ENCODE measurements around the gene FAM227B.
"Not testable (repeated sequence)": the region's sequence is repeated elsewhere in the genome, so short reads cannot be mapped to it uniquely, and the experiment has no call there.

The FAM227B gene

GRCh38 chr15:49589030-49589429, 31.6 kb downstream of the FAM227B start:
- Histone ChIP-seq H3K36me3 (ENCODE audit: insufficient read depth, low read length) (no peaks in the 10 kb centered on the region), H3K9me3 (ENCODE audit: control insufficient read depth, insufficient read depth, low read length) (no peaks in the 10 kb centered on the region), H3K9ac (ENCODE audit: low read depth, low read length) (no peak overlapping the region), H3K4me1 (ENCODE audit: insufficient read depth, low read length) (no peaks in the 10 kb centered on the region)

GRCh38 chr15:49573421-49573820, 47.2 kb downstream of the FAM227B start:
- no peak overlapping the region for H3K9ac ChIP-seq (ENCODE audit: low read depth, low read length)
- H3K9me3 ChIP-seq (ENCODE audit: control insufficient read depth, insufficient read depth, low read length): no peaks in the 10 kb centered on the region; the same call in 1 of the 2 replicates
- H3K36me3 ChIP-seq (ENCODE audit: insufficient read depth, low read length): no peaks in the 10 kb centered on the region
- no peaks in the 10 kb centered on the region for H3K4me1 ChIP-seq (ENCODE audit: insufficient read depth, low read length)

DNA sequence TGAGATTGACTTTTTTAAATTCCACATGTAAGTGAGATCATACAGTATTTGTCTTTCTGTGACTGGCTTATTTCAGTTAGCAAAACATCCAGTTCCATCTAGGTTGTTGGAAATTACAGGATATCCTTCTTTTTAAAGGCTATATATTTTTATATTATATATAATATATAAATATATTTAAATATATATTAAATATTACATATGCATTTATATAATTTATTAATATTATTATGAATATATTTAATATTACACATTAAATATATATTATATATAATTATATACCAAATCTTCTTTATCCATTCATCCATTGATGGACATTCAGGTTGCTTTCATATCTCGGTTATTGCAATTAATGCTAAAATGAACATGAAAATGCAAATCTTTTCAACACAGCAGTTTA, 49.9 kb downstream of the FAM227B start:
- H3K9me3 ChIP-seq (ENCODE audit: control insufficient read depth, insufficient read depth, low read length): no peaks in the 10 kb centered on the region; the same call in 1 of the 2 replicates
- no peaks in the 10 kb centered on the region for H3K36me3 ChIP-seq (ENCODE audit: insufficient read depth, low read length)
- H3K9ac ChIP-seq (ENCODE audit: low read depth, low read length): no peak overlapping the region
- H3K4me1 ChIP-seq (ENCODE audit: insufficient read depth, low read length): no peaks in the 10 kb centered on the region

DNA sequence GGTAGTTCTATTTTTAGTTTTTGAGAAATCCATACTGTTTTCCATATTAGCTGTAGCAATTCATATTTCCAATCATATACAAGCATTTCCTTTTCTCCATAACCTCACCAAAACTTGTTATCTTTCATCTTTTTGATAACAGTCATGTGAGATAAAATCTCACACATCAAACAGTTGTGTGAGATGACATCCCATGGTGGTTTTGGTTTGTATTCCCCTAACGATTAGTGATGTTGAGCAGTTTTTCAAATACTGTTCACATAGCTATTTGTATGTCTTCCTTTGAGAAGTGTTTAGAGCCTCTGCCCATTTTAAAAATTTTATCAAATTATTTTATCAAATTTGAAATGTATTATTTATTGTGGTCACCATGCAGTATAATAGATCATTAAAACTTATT, 50.4 kb downstream of the FAM227B start:
- Histone ChIP-seq H3K9ac (ENCODE audit: low read depth, low read length) (no peak overlapping the region), H3K9me3 (ENCODE audit: control insufficient read depth, insufficient read depth, low read length) (no peaks in the 10 kb centered on the region; the same call in 1 of the 2 replicates), H3K36me3 (ENCODE audit: insufficient read depth, low read length) (no peaks in the 10 kb centered on the region), H3K4me1 (ENCODE audit: insufficient read depth, low read length) (no peaks in the 10 kb centered on the region)

GRCh38 chr15:49560045-49560444, 60.6 kb downstream of the FAM227B start:
- H3K9me3 ChIP-seq (ENCODE audit: control insufficient read depth, insufficient read depth, low read length): no peaks in the 10 kb centered on the region
- H3K36me3 ChIP-seq (ENCODE audit: insufficient read depth, low read length): no peaks in the 10 kb centered on the region
- H3K4me1 ChIP-seq (ENCODE audit: insufficient read depth, low read length): no peaks in the 10 kb centered on the region
- H3K9ac ChIP-seq (ENCODE audit: low read depth, low read length): no peak overlapping the region

DNA sequence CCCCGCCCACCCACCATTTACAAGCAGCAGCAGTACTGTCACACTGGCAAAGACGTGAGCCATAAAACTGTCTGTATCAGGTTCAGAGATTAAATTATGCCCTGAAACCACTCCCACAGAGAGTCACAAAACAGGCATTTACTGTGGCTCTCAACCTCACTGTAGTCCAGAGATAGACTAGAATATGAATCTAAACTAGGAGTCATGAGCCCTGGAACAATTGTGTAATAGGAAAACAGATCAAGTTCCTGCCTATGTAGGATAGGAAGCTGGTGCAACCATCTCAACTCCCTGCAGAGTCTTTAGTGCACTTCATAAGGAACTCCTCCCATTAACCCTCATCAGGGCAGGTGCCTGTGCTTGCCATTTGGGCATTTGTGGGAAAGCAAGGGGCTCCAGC, 61.7 kb downstream of the FAM227B start:
- H3K9me3 ChIP-seq (ENCODE audit: control insufficient read depth, insufficient read depth, low read length): no peaks in the 10 kb centered on the region
- no peak overlapping the region for H3K9ac ChIP-seq (ENCODE audit: low read depth, low read length)
- H3K4me1 ChIP-seq (ENCODE audit: insufficient read depth, low read length): no peaks in the 10 kb centered on the region
- H3K36me3 ChIP-seq (ENCODE audit: insufficient read depth, low read length): no peaks in the 10 kb centered on the region

GRCh38 chr15:49556437-49556836, 64.2 kb downstream of the FAM227B start:
- Histone ChIP-seq H3K36me3 (ENCODE audit: insufficient read depth, low read length) (no peaks in the 10 kb centered on the region), H3K4me1 (ENCODE audit: insufficient read depth, low read length) (no peaks in the 10 kb centered on the region), H3K9ac (ENCODE audit: low read depth, low read length) (no peak overlapping the region), H3K9me3 (ENCODE audit: control insufficient read depth, insufficient read depth, low read length) (no peaks in the 10 kb centered on the region)

GRCh38 chr15:49550342-49550741, 70.3 kb downstream of the FAM227B start:
- H3K4me1 ChIP-seq (ENCODE audit: insufficient read depth, low read length); H3K9me3 ChIP-seq (ENCODE audit: control insufficient read depth, insufficient read depth, low read length); H3K36me3 ChIP-seq (ENCODE audit: insufficient read depth, low read length); H3K9ac ChIP-seq (ENCODE audit: low read depth, low read length): not testable (repeated sequence)

DNA sequence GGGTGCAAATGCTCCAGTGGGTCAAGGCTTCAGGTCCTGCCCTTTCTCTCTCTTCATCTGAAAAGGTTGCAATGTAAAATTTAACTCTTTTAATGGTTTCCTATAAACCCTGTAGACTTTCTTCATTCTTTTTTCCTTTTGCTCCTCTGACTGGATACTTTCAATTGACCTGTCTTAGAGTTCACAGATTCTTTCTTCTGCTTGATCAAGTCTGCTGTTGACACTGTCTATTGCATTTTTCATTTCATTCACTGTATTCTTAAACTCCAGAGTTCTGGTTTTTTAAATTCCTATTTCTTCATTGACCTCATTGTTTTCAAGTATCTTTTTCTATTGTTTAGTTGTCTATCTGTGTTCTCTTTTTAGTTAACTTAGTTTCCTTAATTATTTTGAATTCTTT, 82.1 kb downstream of the FAM227B start:
- Histone ChIP-seq H3K4me1 (ENCODE audit: insufficient read depth, low read length) (no peaks in the 10 kb centered on the region), H3K9ac (ENCODE audit: low read depth, low read length) (no peak overlapping the region), H3K9me3 (ENCODE audit: control insufficient read depth, insufficient read depth, low read length) (no peaks in the 10 kb centered on the region), H3K36me3 (ENCODE audit: insufficient read depth, low read length) (no peaks in the 10 kb centered on the region)

DNA sequence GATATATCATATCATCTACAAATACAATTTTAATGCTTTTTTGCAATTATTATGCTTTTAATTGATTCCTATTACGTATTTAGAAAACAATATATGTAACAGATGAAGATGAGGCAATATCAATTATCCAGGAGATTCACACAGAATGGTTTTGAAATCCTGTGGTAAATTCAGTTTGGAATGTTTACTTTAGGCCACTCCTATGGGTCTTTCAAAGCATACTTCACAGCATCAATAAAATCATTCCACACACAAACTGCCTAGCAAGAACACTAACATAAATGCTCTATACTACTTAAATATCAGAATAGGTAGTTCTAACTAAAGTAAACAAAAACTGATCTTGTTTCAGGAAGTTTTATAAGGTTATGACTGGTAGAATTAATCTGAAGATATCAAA, 90.5 kb downstream of the FAM227B start:
- Histone ChIP-seq H3K9ac (ENCODE audit: low read depth, low read length) (no peak overlapping the region), H3K36me3 (ENCODE audit: insufficient read depth, low read length) (no peaks in the 10 kb centered on the region), H3K4me1 (ENCODE audit: insufficient read depth, low read length) (no peaks in the 10 kb centered on the region), H3K9me3 (ENCODE audit: control insufficient read depth, insufficient read depth, low read length) (no peaks in the 10 kb centered on the region)

- no peaks in the 10 kb centered on the region for H3K4me1 ChIP-seq (ENCODE audit: insufficient read depth, low read length)
- H3K9me3 ChIP-seq (ENCODE audit: control insufficient read depth, insufficient read depth, low read length): no peaks in the 10 kb centered on the region
- no peak overlapping the region for H3K9ac ChIP-seq (ENCODE audit: low read depth, low read length)
- no peaks in the 10 kb centered on the region for H3K36me3 ChIP-seq (ENCODE audit: insufficient read depth, low read length)
Measured at GRCh38 chr15:49528289-49528688, 92.3 kb downstream of the FAM227B start.

- Histone ChIP-seq H3K36me3 (ENCODE audit: insufficient read depth, low read length) (no peaks in the 10 kb centered on the region), H3K4me1 (ENCODE audit: insufficient read depth, low read length) (no peaks in the 10 kb centered on the region)
Measured at GRCh38 chr15:49521802-49522201, 98.8 kb downstream of the FAM227B start.

GRCh38 chr15:49512739-49513138, 107.9 kb downstream of the FAM227B start:
- H3K36me3 ChIP-seq (ENCODE audit: insufficient read depth, low read length); H3K4me1 ChIP-seq (ENCODE audit: insufficient read depth, low read length); H3K9me3 ChIP-seq (ENCODE audit: control insufficient read depth, insufficient read depth, low read length); H3K9ac ChIP-seq (ENCODE audit: low read depth, low read length): not testable (repeated sequence)

More at GRCh38 chr15:49521802-49522201, 98.8 kb downstream of the FAM227B start:
- H3K9me3 ChIP-seq (ENCODE audit: control insufficient read depth, insufficient read depth, low read length): no peaks in the 10 kb centered on the region
- H3K9ac ChIP-seq (ENCODE audit: low read depth, low read length): no peak overlapping the region

- H3K9ac ChIP-seq (ENCODE audit: low read depth, low read length): no peak overlapping the region
- no peaks in the 10 kb centered on the region for H3K4me1 ChIP-seq (ENCODE audit: insufficient read depth, low read length)
- 0 out of 2 replicates have a peak, but pooled peaks cover 2% of the 10 kb centered on the region for H3K9me3 ChIP-seq (ENCODE audit: control insufficient read depth, insufficient read depth, low read length)
- no peaks in the 10 kb centered on the region for H3K36me3 ChIP-seq (ENCODE audit: insufficient read depth, low read length)
Measured at GRCh38 chr15:49507261-49507660, 113.4 kb downstream of the FAM227B start.

GRCh38 chr15:49506341-49506740, 114.3 kb downstream of the FAM227B start:
- no peak overlapping the region for H3K9ac ChIP-seq (ENCODE audit: low read depth, low read length)
- H3K4me1 ChIP-seq (ENCODE audit: insufficient read depth, low read length): no peaks in the 10 kb centered on the region
- H3K9me3 ChIP-seq (ENCODE audit: control insufficient read depth, insufficient read depth, low read length): peaks cover 4% of the 10 kb centered on the region; the same call in 1 of the 2 replicates
- H3K36me3 ChIP-seq (ENCODE audit: insufficient read depth, low read length): no peaks in the 10 kb centered on the region

DNA sequence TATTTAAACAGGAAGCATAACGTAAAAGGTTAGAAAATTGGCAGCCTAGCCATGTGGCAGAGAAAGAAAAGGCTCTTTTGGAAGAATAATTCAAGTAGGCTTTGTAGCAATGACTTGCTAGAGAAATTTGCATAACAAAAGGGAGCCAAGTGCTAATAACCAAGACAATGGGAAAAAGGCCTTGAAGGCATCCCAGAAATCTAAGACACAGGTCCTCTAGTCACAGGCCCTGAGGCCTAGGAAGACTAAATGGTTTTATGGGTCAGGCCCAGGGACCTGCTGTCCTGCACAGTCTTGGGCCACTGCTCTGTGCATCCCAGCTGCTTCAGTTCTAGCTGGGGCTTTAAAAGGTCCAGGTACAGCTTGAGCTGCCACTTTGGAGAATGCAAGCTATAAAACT, 119.0 kb downstream of the FAM227B start:
- Histone ChIP-seq H3K4me1 (ENCODE audit: insufficient read depth, low read length) (no peaks in the 10 kb centered on the region), H3K9ac (ENCODE audit: low read depth, low read length) (no peak overlapping the region), H3K9me3 (ENCODE audit: control insufficient read depth, insufficient read depth, low read length) (peaks cover 4% of the 10 kb centered on the region), H3K36me3 (ENCODE audit: insufficient read depth, low read length) (no peaks in the 10 kb centered on the region)

Measured in ES-I3 (cell line).